ENCODE data around the gene ATG16L2.

Gene ATG16L2

DNA sequence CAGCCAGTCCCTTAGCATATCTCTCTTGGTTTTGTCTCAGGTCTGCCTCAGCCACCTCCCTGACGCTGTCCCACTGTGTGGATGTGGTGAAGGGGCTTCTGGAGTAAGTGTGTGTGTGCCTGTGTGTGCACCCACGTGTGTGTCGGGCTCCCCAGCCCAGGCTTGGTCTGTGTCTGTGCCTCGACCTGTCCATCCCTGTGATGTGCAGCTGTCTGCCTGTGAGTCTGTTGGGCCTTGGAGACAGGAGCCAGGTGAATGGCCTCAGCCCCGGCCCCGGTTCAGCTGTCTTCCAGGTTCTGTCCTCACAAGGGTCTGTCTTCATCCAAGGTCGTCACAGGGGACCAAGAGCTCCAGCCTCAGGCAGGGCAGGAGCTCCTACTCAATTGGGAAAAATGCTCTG, 9.8 kb downstream of the ATG16L2 start:
- H2BK5ac ChIP-seq (ENCODE audit: low read length) = no peak overlapping the region
- H4K5ac ChIP-seq (ENCODE audit: low read length) = no peak overlapping the region
- no peak overlapping the region for H3K4me2 ChIP-seq (ENCODE audit: low read length)
- H3K79me2 ChIP-seq (ENCODE audit: control insufficient read depth, insufficient read depth, low read length) = no peaks in the 10 kb centered on the region
- no peak overlapping the region for H2BK120ac ChIP-seq (ENCODE audit: low read depth, low read length)
- no peak overlapping the region for H3K4ac ChIP-seq (ENCODE audit: low read depth, low read length)
- H3K36me3 ChIP-seq (ENCODE audit: control insufficient read depth, insufficient read depth, low read length) = no peaks in the 10 kb centered on the region
- H3K27me3 ChIP-seq (ENCODE audit: insufficient read depth, low read length, poor library complexity) = no peaks in the 10 kb centered on the region
- no peak overlapping the region for H3K27ac ChIP-seq (ENCODE audit: low read depth, low read length)
- no peak overlapping the region for H2AK5ac ChIP-seq (ENCODE audit: low read length)
- no CpG with 5 or more reads among the region's 7 CpGs for WGBS (ENCODE audit: extremely low coverage, insufficient coverage, low lambda C conversion rate)
- no peak for DNase-seq
- no peak overlapping the region for H3K56ac ChIP-seq (ENCODE audit: low read length)
- H3K4me1 ChIP-seq (ENCODE audit: control insufficient read depth, low read depth, low read length) = peaks cover 2% of the 10 kb centered on the region
- no peak overlapping the region for H3K23ac ChIP-seq (ENCODE audit: low read length)
- H3K79me1 ChIP-seq (ENCODE audit: low read length) = no peaks in the 10 kb centered on the region
- H3K4me3 ChIP-seq (ENCODE audit: low read length) = no peak overlapping the region
- no peak overlapping the region for H2BK15ac ChIP-seq (replicated peaks; ENCODE audit: low read depth)
- no peak overlapping the region for H4K8ac ChIP-seq (ENCODE audit: low read depth, low read length)
- no peak overlapping the region for H3K9ac ChIP-seq (ENCODE audit: low read length)
- H3K18ac ChIP-seq (ENCODE audit: low read length) = no peak overlapping the region

- H2BK120ac ChIP-seq (ENCODE audit: low read depth, low read length) = no peak overlapping the region
Measured at GRCh38 chr11:72824811-72825505, 10.7 kb downstream of the ATG16L2 start.

DNA sequence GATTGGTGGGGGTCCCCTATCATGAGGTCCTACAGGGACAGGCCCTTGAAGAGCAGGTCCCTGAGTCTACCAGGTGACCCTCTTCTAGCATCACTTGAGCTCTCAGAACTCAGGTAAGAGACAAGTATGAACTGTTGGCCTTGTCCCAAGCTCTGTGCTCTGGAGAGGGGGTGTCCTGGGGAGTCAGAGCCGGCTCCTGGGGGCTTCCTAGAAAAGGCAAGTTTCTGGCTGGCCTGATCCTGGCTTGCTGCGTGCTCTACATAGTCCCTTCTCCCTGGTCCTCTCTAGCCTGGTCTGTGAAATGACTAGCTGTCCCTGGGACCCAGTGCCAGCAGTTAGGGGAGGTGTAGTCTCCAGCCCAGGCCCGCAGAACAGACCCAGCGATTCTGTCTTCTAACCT, 11.4 kb downstream of the ATG16L2 start:
- no CpG with 5 or more reads among the region's 4 CpGs for WGBS (ENCODE audit: extremely low coverage, insufficient coverage, low lambda C conversion rate)

More at GRCh38 chr11:72824811-72825505, 10.7 kb downstream of the ATG16L2 start:
- Histone ChIP-seq H3K4me2 (ENCODE audit: low read length) (no peak overlapping the region), H4K5ac (ENCODE audit: low read length) (no peak overlapping the region), H3K79me2 (ENCODE audit: control insufficient read depth, insufficient read depth, low read length) (no peaks in the 10 kb centered on the region), H4K8ac (ENCODE audit: low read depth, low read length) (no peak overlapping the region), H3K23ac (ENCODE audit: low read length) (no peak overlapping the region), H3K4me1 (ENCODE audit: control insufficient read depth, low read depth, low read length) (peaks cover 2% of the 10 kb centered on the region), H3K27ac (ENCODE audit: low read depth, low read length) (no peak overlapping the region), H3K18ac (ENCODE audit: low read length) (no peak overlapping the region), H2BK5ac (ENCODE audit: low read length) (no peak overlapping the region), H2BK15ac (replicated peaks; ENCODE audit: low read depth) (no peak overlapping the region), H3K4ac (ENCODE audit: low read depth, low read length) (no peak overlapping the region), H3K4me3 (ENCODE audit: low read length) (no peak overlapping the region), H3K9ac (ENCODE audit: low read length) (no peak overlapping the region), H2AK5ac (ENCODE audit: low read length) (no peak overlapping the region), H3K56ac (ENCODE audit: low read length) (no peak overlapping the region), H3K27me3 (ENCODE audit: insufficient read depth, low read length, poor library complexity) (no peaks in the 10 kb centered on the region), H3K79me1 (ENCODE audit: low read length) (no peaks in the 10 kb centered on the region), H3K36me3 (ENCODE audit: control insufficient read depth, insufficient read depth, low read length) (no peaks in the 10 kb centered on the region)
- WGBS (ENCODE audit: extremely low coverage, insufficient coverage, low lambda C conversion rate) = no CpG with 5 or more reads among the region's 15 CpGs
- no peak for DNase-seq

DNA sequence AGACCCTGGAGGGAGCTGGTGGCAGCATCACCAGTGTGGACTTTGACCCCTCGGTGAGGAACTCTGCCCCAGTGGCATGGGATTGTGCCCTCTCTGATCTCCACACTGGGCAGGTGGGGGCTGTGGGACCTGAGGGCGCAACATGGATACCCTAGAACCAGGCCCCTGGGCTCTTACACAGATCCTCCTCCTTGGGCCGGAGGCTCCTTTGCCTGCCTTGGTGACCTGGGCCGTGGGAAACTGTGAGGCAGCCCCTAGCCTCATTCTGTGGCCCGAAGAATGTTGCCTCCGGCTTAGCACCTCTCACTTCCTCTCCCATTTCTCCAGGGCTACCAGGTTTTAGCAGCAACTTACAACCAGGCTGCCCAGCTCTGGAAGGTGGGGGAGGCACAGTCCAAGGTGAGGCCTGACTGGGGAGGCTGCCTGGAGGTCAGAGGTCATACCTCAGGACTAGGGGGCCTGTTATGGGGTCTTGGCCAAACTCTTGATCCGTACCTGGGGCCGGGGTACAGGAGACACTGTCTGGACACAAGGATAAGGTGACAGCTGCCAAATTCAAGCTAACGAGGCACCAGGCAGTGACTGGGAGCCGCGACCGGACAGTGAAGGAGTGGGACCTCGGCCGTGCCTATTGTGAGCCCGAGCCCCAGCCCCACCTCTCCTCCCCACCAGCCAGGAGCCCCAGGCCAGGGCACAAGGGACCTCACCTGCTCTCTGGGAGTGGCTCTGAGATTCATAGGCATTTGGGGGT, 12.2 kb downstream of the ATG16L2 start:
- Histone ChIP-seq H3K27me3 (ENCODE audit: insufficient read depth, low read length, poor library complexity) (no peaks in the 10 kb centered on the region), H3K4ac (ENCODE audit: low read depth, low read length) (no peak overlapping the region), H3K9ac (ENCODE audit: low read length) (no peak overlapping the region), H2BK120ac (ENCODE audit: low read depth, low read length) (no peak overlapping the region), H3K79me1 (ENCODE audit: low read length) (no peaks in the 10 kb centered on the region), H3K56ac (ENCODE audit: low read length) (peak overlapping the region; percentile 49), H2AK5ac (ENCODE audit: low read length) (no peak overlapping the region), H3K4me2 (ENCODE audit: low read length) (no peak overlapping the region), H4K8ac (ENCODE audit: low read depth, low read length) (no peak overlapping the region), H4K5ac (ENCODE audit: low read length) (no peak overlapping the region), H3K27ac (ENCODE audit: low read depth, low read length) (no peak overlapping the region), H3K79me2 (ENCODE audit: control insufficient read depth, insufficient read depth, low read length) (no peaks in the 10 kb centered on the region), H3K36me3 (ENCODE audit: control insufficient read depth, insufficient read depth, low read length) (no peaks in the 10 kb centered on the region), H3K23ac (ENCODE audit: low read length) (no peak overlapping the region), H3K18ac (ENCODE audit: low read length) (no peak overlapping the region), H2BK5ac (ENCODE audit: low read length) (no peak overlapping the region), H3K4me1 (ENCODE audit: control insufficient read depth, low read depth, low read length) (peaks cover 2% of the 10 kb centered on the region), H2BK15ac (replicated peaks; ENCODE audit: low read depth) (no peak overlapping the region), H3K4me3 (ENCODE audit: low read length) (no peak overlapping the region)
- peak; percentile 58 for DNase-seq
- no CpG with 5 or more reads among the region's 15 CpGs for WGBS (ENCODE audit: extremely low coverage, insufficient coverage, low lambda C conversion rate)

More for the DNA sequence above, 11.4 kb downstream of the ATG16L2 start:
- Histone ChIP-seq H3K27me3 (ENCODE audit: insufficient read depth, low read length, poor library complexity) (no peaks in the 10 kb centered on the region), H2BK5ac (ENCODE audit: low read length) (no peak overlapping the region), H3K27ac (ENCODE audit: low read depth, low read length) (no peak overlapping the region), H3K56ac (ENCODE audit: low read length) (no peak overlapping the region), H3K18ac (ENCODE audit: low read length) (no peak overlapping the region), H2BK120ac (ENCODE audit: low read depth, low read length) (no peak overlapping the region), H3K4me3 (ENCODE audit: low read length) (no peak overlapping the region), H3K79me2 (ENCODE audit: control insufficient read depth, insufficient read depth, low read length) (no peaks in the 10 kb centered on the region), H3K36me3 (ENCODE audit: control insufficient read depth, insufficient read depth, low read length) (no peaks in the 10 kb centered on the region), H3K79me1 (ENCODE audit: low read length) (no peaks in the 10 kb centered on the region), H3K4ac (ENCODE audit: low read depth, low read length) (no peak overlapping the region), H3K4me1 (ENCODE audit: control insufficient read depth, low read depth, low read length) (peaks cover 2% of the 10 kb centered on the region), H4K8ac (ENCODE audit: low read depth, low read length) (no peak overlapping the region), H3K4me2 (ENCODE audit: low read length) (no peak overlapping the region), H3K9ac (ENCODE audit: low read length) (no peak overlapping the region), H2BK15ac (replicated peaks; ENCODE audit: low read depth) (no peak overlapping the region), H2AK5ac (ENCODE audit: low read length) (no peak overlapping the region), H3K23ac (ENCODE audit: low read length) (no peak overlapping the region), H4K5ac (ENCODE audit: low read length) (no peak overlapping the region)
- DNase-seq = no peak

DNA sequence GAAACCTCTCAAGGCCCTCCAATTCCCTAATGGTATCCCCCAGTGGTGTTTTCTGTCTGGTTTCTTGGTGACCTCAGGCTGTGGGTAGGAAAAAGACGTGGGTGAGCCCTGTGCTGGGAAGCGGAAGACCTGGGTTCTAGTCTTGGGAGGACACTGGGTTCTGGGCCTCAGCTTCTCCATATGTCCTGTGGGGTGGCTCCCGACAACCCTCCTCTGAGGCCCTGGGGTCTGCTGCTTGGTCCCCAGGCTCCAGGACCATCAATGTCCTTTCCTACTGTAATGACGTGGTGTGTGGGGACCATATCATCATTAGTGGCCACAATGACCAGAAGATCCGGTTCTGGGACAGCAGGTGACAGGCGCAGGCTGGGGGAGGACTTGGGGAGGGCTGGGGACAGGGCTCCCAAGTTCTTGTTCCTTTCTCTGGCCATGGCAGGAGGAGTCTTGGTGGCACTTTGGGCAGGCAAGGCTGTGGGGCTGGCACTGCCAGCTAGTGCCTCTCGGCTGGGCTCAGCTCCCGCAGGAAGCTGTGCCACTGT, 12.8 kb downstream of the ATG16L2 start:
- no peak overlapping the region for H2AK5ac ChIP-seq (ENCODE audit: low read length)
- WGBS (ENCODE audit: extremely low coverage, insufficient coverage, low lambda C conversion rate) = no CpG with 5 or more reads among the region's 8 CpGs
- no peak overlapping the region for H3K4me3 ChIP-seq (ENCODE audit: low read length)
- H3K4me1 ChIP-seq (ENCODE audit: control insufficient read depth, low read depth, low read length) = peaks cover 2% of the 10 kb centered on the region
- no peak overlapping the region for H3K4me2 ChIP-seq (ENCODE audit: low read length)
- H4K8ac ChIP-seq (ENCODE audit: low read depth, low read length) = no peak overlapping the region
- H2BK120ac ChIP-seq (ENCODE audit: low read depth, low read length) = no peak overlapping the region
- H4K5ac ChIP-seq (ENCODE audit: low read length) = no peak overlapping the region
- H3K27ac ChIP-seq (ENCODE audit: low read depth, low read length) = no peak overlapping the region
- no peaks in the 10 kb centered on the region for H3K27me3 ChIP-seq (ENCODE audit: insufficient read depth, low read length, poor library complexity)
- no peak overlapping the region for H3K23ac ChIP-seq (ENCODE audit: low read length)
- H3K56ac ChIP-seq (ENCODE audit: low read length) = no peak overlapping the region
- no peaks in the 10 kb centered on the region for H3K36me3 ChIP-seq (ENCODE audit: control insufficient read depth, insufficient read depth, low read length)
- no peak for DNase-seq
- no peak overlapping the region for H3K18ac ChIP-seq (ENCODE audit: low read length)
- H3K79me2 ChIP-seq (ENCODE audit: control insufficient read depth, insufficient read depth, low read length) = no peaks in the 10 kb centered on the region
- H2BK5ac ChIP-seq (ENCODE audit: low read length) = no peak overlapping the region
- no peak overlapping the region for H2BK15ac ChIP-seq (replicated peaks; ENCODE audit: low read depth)
- no peak overlapping the region for H3K4ac ChIP-seq (ENCODE audit: low read depth, low read length)
- no peak overlapping the region for H3K9ac ChIP-seq (ENCODE audit: low read length)
- no peaks in the 10 kb centered on the region for H3K79me1 ChIP-seq (ENCODE audit: low read length)

All from mesendoderm (in vitro differentiated cells).